GM12891 (cell line): Measurements from ENCODE around the gene ZNF497.

Experiments
- POLR2A ChIP-seq: IDR thresholded peaks from 2 replicates; pipeline ENCODE4 v1.6.1; 2011; ENCODE audit warnings: low read depth, low read length, control low read depth
- POLR2AphosphoS5 ChIP-seq: IDR thresholded peaks from 2 replicates; pipeline ENCODE4 v1.6.1; 2011; ENCODE audit warnings: low read depth, low read length, control low read depth
- POU2F2 ChIP-seq: IDR thresholded peaks from 2 replicates; pipeline ENCODE4 v1.6.1; 2011; ENCODE audit warnings: low read depth, mild to moderate bottlenecking, control low read depth, low read length, moderate library complexity
- SPI1 ChIP-seq: IDR thresholded peaks from 2 replicates; pipeline ENCODE4 v1.6.1; 2011; ENCODE audit warnings: low read depth, low read length, control low read depth
- TAF1 ChIP-seq: IDR thresholded peaks from 2 replicates; pipeline ENCODE4 v1.6.1; 2011; ENCODE audit warnings: low read depth, low read length, control low read depth

GRCh38 chr19:58408152-58409009, 45.8 kb upstream of the ZNF497 start, which contains the start of gene ZNF584:
- TF ChIP-seq TAF1 (peak; percentile 79), POLR2A (peak; percentile 57; the same call in 1 of the 2 replicates), SPI1 (no peak), POLR2AphosphoS5 (peak; percentile 76; the same call in 1 of the 2 replicates), POU2F2 (no peak)
